ELF-1 (cell line): ENCODE data around the gene DNAJC17.

Source experiments
- DNase-seq: peaks from one replicate; pipeline ENCODE4 v3.0.0-alpha.2; 2016; ENCODE audit warnings: low read depth, low spot score

DNAJC17 gene, protein sequence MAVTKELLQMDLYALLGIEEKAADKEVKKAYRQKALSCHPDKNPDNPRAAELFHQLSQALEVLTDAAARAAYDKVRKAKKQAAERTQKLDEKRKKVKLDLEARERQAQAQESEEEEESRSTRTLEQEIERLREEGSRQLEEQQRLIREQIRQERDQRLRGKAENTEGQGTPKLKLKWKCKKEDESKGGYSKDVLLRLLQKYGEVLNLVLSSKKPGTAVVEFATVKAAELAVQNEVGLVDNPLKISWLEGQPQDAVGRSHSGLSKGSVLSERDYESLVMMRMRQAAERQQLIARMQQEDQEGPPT

DNA sequence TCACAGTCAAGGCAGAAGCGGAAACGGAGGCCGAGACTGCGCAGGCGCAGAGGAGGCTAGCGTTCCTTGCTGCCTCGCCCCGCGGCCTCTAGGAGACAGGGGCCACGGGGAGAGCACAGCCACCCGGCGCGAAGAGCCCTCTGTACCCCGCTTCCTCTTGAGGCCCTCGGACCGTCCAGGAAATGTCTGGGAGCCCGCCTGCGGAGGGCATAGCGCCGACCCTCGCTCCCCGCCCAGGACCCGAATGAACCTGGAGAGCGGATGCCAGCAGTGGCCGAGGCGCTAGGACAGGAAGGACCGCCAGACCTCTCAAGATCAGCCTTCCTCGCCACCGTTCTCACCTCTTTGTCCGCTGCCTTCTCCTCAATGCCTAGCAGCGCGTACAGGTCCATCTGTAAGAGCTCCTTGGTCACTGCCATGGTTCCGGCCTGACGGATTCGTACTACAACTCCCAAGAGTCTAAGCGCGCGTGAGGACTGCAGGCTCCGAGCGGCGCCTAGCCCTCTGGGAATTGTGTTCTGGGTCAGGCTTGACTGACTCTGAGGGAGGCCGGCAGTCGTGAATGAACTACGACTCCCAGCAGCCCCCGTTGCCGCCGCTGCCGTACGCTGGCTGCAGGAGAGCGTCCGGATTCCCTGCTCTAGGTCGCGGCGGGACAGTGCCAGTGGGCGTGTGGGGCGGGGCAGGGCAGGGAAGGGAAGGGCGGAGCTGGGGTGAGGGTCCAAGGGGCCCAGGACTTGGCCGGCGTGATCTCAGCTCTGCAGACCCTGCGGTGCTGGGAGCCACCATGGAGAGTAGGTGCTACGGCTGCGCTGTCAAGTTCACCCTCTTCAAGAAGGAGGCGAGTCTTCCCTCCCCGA, at the start of gene DNAJC17, which contains the start of gene ZFYVE19:
Gene DNAJC17, minus strand, starts transcription at position 446 of the 860 bp plus-strand sequence. Its CDS starts 27 bp downstream, at position 419.
Gene ZFYVE19, plus strand, starts transcription at position 62 of the 860 bp plus-strand sequence. Its CDS starts 501 bp downstream, at position 563.
- DNase-seq, result peak; percentile 98

DNA sequence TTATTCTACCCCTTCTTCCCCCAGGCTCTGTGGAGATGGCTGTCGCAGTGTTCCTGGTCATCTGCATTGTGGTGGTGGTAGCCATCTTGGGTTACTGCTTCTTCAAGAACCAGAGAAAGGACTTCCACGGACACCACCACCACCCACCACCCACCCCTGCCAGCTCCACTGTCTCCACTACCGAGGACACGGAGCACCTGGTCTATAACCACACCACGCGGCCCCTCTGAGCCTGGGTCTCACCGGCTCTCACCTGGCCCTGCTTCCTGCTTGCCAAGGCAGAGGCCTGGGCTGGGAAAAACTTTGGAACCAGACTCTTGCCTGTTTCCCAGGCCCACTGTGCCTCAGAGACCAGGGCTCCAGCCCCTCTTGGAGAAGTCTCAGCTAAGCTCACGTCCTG, 49.5 kb upstream of the DNAJC17 start:
- no peak for DNase-seq

DNA sequence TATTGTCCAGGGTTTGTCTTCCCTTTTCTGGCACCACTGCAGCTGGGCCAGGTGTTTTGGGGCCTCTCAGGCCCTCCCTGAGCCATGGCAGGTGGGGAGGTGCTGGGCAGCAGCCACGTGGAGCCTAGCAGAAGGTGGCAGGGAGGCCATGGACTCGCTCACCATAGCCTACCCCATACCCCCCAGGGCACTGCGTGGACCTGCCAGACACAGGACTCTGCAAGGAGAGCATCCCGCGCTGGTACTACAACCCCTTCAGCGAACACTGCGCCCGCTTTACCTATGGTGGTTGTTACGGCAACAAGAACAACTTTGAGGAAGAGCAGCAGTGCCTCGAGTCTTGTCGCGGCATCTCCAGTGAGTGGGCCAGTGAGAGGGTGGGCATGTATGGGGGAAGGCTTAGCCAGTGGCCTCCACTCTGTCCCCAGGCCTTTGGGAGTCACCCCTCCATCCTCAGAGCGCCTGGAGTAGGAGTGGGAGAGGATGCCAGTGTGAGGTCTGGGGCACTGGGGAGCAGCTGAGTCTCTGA, 48.5 kb upstream of the DNAJC17 start:
- DNase-seq, result no peak

DNA sequence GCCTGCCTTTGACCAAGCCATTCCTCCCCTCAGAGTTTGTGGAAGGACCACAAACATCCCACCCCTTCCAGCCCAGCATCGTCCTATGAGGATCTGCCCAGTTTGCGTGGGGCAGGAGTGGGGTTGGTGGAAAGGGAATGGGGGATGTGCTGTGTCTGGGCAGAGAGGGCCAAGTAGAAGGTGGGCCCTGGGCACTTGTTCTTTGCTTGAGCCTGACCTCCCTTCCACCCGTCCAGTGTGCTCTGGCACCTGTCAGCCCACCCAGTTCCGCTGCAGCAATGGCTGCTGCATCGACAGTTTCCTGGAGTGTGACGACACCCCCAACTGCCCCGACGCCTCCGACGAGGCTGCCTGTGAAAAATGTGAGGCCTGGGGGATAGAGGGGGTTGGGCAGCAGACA, 46.9 kb upstream of the DNAJC17 start:
- DNase-seq, result no peak

DNA sequence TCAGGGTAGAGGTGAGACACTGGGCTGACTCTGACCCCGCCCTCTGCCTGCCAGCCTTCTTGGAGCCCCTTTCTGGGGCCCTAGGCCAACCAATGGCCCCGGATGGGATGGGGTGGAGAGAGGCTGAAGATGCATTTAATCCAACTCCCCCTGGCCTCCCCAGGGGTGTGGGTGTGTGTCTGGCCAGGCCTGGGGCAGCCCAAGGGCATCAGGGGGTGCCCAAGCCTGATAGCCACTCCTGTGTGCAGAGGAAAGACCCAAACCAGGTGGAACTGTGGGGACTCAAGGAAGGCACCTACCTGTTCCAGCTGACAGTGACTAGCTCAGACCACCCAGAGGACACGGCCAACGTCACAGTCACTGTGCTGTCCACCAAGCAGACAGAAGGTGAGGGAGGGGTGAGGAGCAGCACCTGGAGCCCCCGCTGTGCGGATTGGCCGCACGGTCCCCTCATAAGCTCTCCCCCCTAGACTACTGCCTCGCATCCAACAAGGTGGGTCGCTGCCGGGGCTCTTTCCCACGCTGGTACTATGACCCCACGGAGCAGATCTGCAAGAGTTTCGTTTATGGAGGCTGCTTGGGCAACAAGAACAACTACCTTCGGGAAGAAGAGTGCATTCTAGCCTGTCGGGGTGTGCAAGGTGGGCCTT, 46.1 kb upstream of the DNAJC17 start:
- DNase-seq, result no peak

DNA sequence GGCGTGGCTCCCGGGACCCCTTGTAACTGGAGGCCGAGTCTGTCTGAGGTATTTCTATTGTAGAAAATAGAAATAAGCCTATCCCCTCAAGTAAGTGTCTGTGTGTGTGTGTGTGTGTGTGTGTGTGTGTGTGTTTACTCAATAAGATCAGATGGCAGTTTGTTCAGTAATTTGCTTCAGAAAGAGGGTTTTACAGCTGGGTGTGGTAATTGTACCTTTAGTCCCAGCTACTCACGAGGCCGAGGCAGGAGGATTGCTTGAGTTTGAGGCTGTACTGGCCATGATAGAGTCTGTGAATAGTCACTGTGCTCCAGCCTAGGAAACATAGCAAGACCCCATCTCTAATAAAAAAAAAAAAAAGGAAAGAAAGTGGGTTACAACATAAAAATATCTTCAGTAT, 45.3 kb upstream of the DNAJC17 start:
- no peak for DNase-seq

DNA sequence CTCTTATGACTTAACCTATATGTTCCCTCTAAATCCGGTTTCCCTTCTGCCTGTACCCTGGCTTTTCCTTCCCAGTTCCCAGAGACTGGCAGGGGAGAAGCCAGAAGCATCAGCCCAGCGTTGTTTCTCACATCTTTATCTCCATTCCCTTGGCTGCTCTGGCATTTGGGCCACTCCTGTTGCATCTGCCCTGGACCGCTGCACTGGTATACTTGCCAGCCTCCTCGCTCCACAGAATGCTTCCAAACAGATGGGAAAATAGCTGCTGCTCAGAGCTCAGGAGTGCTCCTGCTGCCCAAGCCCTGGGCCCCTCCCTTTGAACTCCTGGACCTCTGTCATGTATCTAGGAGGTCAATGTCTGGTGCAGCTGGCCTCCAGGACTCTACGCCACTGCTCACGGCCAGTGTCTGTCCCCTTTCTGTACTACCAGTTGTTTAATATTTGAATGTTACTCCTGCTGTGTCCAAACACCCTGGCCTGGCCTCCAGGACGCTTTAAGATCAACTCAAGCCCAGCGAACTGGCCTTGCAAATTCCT, 43.4 kb upstream of the DNAJC17 start:
- no peak for DNase-seq

DNA sequence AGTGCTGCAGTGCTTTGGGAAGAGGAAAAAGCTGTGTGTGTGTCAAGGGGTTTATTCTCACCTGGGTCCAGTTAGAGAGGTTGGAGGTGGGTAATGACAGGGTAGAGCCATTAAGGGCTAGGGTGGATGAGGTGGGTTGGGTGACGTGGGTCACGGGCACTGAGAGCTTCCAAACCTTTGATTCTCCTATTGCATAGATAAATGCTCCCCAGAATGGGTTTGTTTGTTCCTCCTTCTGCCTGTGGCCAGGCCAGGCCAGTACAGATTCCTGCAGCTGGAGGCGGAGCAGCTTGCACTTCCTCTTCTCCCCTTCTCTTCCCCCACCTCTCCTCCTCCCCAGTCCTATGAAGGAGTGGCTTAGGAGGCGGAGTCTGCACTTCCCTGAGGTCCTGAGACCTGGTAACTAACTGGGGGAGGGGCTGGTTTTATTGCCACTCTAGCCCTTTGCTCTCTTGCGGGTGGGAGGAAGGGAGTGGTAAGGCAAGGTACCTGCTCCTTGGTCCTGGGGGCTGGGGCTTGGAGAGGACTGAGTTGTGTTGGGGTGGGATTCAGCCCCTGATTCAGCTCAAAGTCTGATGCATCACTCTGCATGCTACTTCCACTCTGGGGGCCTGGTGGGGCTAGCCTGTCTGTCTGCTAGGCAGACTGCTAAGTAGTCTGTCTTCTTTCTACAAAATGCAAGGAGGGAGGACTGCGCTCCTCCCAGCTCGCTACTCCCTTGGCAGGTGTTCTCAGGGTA, 40.1 kb upstream of the DNAJC17 start:
- DNase-seq, result peak; percentile 90

DNA sequence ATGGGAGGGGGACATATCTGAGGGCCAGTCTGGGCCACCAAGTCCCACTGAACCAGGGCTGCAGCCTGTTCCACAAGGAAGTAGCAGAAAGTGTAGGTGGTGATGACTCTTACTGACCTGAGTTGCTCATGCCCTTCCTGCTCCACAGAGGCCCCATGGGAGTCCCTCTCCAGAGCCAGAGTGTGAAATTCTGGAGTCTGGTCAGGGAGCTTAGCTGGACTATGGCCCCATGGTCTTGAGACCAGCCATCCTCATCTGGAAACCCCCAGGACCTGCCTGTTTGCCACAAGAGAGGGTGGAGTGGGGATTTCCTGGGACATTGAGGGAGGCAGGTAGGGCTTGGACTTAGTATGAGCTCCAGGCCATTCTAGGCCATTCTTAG, 39.6 kb upstream of the DNAJC17 start:
- DNase-seq, result no peak

DNA sequence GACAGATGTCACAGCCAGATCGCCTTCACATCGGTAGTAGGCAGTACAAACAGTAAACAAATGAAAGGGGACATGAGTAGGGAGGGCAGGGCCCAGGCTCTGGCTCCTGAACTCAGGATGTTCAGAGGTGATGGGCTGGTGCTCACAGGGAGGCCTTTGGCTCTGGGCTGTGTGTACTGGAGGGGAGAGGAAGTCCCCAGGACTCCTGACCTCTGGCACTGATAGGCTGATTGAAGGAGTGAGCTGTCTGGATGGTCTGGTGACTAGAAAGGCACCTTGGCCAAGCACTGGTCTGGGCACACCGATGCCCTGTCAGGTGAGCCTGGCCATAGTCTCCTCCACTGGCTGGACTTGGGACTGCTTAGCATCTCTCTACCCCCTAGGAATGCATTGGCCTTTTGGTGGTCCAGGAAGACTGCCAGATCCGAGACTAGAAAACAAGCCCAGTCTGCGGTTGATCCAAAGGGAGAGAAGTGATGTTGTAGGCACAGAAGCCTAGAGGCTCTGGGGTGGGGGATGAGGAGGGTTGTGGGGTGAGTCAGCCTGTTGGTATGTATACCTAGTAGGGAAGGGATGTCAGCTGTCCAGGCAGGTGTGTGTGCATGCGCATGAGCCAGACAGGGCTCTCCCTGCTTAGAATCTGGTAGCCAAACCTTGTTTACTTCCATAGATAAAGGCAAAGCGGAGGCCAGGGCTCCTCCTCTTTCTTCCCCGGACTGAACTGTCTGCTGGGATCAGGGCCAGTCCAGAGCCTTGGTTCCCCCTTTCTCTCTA, 38.4 kb upstream of the DNAJC17 start:
- peak; percentile 89 for DNase-seq

DNA sequence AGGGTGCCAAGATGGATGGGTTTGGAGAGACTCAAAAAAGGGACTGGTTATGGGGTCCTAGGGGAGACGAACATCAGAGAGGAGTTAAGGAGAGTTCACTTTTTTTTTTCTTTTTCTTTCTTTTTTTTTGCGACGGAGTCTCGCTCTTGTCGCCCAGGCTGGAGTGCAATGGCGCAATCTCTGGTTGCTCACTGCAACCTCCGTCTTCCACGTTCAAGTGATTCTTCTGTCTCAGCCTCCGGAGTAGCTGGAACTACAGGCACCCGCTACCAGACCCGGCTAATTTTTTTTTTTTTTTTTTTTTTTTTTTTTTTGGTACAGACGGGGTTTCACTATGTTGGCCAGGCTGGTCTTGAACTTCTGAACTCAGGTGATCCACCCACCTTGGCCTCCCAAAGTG, 37.8 kb upstream of the DNAJC17 start:
- DNase-seq, result no peak

DNA sequence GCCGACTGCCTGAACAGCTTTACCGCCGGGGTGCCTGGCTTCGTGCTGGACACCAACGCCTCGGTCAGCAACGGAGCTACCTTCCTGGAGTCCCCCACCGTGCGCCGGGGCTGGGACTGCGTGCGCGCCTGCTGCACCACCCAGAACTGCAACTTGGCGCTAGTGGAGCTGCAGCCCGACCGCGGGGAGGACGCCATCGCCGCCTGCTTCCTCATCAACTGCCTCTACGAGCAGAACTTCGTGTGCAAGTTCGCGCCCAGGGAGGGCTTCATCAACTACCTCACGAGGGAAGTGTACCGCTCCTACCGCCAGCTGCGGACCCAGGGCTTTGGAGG, 37.4 kb upstream of the DNAJC17 start:
- no peak for DNase-seq

DNA sequence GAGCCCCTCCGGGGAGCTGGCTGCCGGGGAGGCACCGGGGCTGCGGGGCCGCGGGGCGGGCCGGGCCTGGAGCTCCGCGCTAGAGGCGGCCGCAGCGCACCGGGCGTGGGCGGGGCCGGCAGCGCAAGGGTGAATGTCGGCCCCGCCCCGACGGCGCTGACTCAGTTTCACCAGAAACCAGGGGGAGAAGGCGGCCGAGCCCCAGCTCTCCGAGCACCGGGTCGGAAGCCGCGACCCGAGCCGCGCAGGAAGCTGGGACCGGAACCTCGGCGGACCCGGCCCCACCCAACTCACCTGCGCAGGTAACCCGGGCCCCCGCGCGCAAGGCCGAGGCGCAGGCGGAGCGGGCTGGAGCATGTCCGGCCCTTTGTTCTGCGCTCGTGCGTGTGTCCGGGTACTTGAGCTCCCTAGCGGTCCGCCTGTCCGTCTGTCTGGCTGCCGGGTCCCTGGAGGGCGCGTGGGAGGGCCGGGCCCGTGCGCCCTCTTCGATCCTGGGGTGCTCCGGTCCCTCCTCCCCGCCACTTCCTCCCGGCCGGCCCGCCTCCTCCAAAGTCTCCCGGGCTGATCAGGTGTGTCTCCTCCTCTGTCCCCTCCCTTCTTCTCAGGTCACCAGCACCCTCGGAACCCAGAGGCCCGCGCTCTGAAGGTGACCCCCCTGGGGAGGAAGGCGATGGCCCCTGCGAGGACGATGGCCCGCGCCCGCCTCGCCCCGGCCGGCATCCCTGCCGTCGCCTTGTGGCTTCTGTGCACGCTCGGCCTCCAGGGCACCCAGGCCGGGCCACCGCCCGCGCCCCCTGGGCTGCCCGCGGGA, 36.8 kb upstream of the DNAJC17 start, which contains the start of gene SPINT1:
Gene SPINT1, plus strand, starts transcription at position 164 of the 811 bp plus-strand sequence. Its CDS starts 507 bp downstream, at position 671.
- peak; percentile 57 for DNase-seq

DNA sequence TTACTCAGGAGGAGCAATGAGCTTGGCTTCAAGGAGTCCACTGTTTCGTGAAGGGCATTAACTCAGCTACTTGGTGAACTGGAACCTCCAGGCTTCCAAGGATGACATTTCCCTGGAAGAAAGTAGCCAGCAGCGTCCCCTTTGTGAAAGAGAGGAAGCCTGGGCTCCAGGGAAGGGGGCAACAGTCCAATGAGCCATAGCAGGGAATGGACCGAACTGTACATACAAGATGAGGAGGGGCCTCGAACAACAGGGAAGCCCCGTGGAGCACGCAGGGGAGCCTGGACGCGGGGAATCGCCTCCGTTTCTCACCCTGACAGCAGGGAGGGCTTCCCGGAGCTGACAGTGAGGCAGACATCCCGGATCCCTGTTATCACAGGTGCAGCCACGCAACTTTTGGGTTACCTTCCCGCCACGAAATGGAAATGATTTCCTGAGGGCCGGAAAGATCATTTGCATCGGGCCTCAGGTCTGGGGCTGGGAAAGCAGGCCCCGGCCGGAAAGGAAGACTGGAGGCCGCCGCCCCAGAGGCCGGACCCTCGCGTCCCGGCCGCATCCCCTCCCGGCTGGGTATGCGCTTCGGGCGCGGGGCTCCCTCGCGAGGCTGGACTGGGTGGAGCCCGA, 36.1 kb upstream of the DNAJC17 start:
- no peak for DNase-seq

DNA sequence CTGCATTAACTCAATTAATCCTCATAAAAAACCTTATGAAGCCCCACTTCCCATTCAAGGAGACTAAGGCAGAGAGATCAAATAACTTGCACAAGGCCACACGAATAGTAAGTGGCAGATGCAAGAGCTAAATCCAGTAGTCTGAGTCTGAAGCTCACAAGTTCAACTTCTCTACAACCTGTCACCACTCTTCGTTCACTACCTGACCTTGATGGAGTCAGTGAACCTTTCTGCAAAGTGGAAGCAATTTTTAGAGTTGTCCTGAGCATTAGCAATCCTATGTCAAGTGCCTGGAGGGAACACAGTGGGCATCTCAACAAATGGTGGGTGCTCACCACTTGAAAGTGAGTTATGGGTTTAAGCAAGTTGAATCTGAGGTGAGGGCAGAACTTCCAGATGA, 34.5 kb upstream of the DNAJC17 start:
- DNase-seq, result no peak

DNA sequence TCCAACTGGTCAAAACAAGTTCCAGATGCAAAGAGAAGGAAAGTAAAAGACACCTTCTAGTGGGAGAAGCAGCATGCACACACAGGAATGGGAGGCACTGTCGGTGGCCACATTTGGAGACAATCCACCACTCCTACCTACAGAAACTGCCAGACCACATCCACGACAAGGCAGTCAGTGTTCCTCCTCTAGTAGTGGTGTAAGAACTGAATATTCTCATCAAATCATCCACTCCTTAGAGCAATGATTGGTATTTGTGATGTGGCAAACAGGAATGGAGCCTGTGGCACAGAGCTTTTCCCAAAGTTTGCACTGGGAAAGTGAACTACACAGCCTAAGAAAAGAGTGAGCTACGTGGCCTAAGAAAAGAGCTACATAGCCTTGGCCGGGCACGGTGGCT, 31.5 kb upstream of the DNAJC17 start:
- no peak for DNase-seq

DNA sequence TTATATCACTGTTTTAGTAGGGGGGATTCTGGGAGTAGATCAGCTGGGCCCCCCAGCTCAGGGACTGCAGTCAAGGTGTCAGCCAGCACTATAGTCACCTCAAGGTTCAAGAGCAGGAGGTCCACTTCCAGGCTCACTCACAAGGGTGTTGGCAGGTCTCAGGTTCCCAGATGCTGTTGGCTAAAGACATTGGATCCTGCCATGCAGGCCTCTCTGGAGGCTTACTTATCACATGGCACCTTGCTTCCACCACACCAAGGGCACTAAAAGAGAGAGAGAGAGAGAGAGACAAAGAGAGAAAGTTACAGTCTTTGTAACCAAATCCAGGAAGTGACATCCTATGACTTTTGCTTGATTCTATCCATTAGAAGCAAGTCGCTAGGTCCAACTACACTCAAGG, 28.7 kb upstream of the DNAJC17 start:
- DNase-seq, result no peak

DNA sequence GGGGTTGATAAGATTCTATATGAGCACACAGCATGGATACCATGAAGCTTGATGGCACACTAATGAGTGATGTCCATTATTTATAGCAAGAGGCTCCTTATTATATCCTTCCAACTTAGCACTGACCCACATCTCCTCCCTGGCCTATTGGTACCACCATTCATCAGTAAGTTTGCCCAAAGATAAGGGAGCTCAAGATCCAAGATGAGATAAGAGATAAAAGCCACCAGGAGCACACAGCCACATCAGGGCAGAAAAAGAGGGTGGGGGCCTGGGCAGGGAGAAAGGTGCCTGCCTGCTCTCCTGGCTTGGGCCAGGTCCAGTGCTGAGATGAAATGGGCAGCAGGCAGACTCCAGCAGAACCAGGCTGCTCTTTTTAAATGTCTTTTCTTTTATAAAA, 25.6 kb upstream of the DNAJC17 start:
- no peak for DNase-seq

DNA sequence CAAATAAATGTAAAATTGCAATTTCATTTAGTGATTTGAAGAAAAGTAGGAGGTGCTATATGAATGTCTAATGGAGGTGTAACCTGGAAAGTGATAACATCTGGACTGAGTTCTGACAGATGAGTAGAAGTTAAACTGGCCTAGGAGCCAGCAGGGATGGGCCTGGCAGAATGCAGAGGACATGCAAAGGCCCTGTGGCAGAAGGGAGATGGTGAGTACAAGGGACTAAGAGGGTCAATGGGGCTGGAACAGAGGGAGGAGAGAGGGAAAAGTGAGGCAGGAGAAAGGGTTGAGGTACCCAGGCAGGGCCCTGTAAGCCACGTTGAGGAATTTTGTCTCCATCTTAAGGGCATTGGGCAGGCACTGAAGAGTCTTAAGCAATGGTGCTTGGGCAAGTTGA, 24.6 kb upstream of the DNAJC17 start:
- DNase-seq, result no peak
